Measurements from ENCODE around the gene HPCAL1.

HPCAL1 gene

GRCh38 chr2:10269711-10270610, 32.7 kb upstream of the HPCAL1 start:
- no peak for DNase-seq (ENCODE audit: low read depth)

- no peak for DNase-seq (ENCODE audit: low read depth)
These were observed 31.2 kb upstream of the HPCAL1 start for GRCh38 chr2:10271509-10271908.

- no peak for DNase-seq (ENCODE audit: low read depth)
These were observed 30.8 kb upstream of the HPCAL1 start for GRCh38 chr2:10271946-10272345.

GRCh38 chr2:10272464-10272863, 30.2 kb upstream of the HPCAL1 start:
- no peak for DNase-seq (ENCODE audit: low read depth)

GRCh38 chr2:10273215-10274175, 29.2 kb upstream of the HPCAL1 start:
- DNase-seq (ENCODE audit: low read depth) = no peak

- DNase-seq (ENCODE audit: low read depth) = no peak
These were observed 28.3 kb upstream of the HPCAL1 start for GRCh38 chr2:10274376-10274775.

GRCh38 chr2:10274983-10275802, 27.5 kb upstream of the HPCAL1 start:
- DNase-seq (ENCODE audit: low read depth) = no peak

GRCh38 chr2:10276481-10277292, 26.0 kb upstream of the HPCAL1 start:
- DNase-seq (ENCODE audit: low read depth) = no peak

GRCh38 chr2:10277293-10278028, 25.2 kb upstream of the HPCAL1 start:
- DNase-seq (ENCODE audit: low read depth) = no peak

- DNase-seq (ENCODE audit: low read depth) = no peak
These were observed 24.5 kb upstream of the HPCAL1 start for GRCh38 chr2:10278029-10278762.

- DNase-seq (ENCODE audit: low read depth) = no peak
These were observed 23.8 kb upstream of the HPCAL1 start for GRCh38 chr2:10278763-10279471.

- no peak for DNase-seq (ENCODE audit: low read depth)
These were observed 23.2 kb upstream of the HPCAL1 start for GRCh38 chr2:10279472-10279870.

GRCh38 chr2:10279946-10280463, 22.7 kb upstream of the HPCAL1 start:
- DNase-seq (ENCODE audit: low read depth) = no peak

GRCh38 chr2:10281891-10282290, 20.8 kb upstream of the HPCAL1 start:
- DNase-seq (ENCODE audit: low read depth) = no peak

- DNase-seq (ENCODE audit: low read depth) = no peak
These were observed 20.0 kb upstream of the HPCAL1 start for GRCh38 chr2:10282611-10283105.

GRCh38 chr2:10283106-10284062, 19.3 kb upstream of the HPCAL1 start:
- no peak for DNase-seq (ENCODE audit: low read depth)

- no peak for DNase-seq (ENCODE audit: low read depth)
These were observed 18.4 kb upstream of the HPCAL1 start for GRCh38 chr2:10284108-10284870.
